Kidney tubule cell (primary cell): ENCODE measurements around the gene PCDHB3.
"Not testable (repeated sequence)": the region's sequence is repeated elsewhere in the genome, so short reads cannot be mapped to it uniquely, and the experiment has no call there.

Experiments
- DNase-seq: peaks from one replicate; pipeline ENCODE4 v3.0.0-alpha.2; 2018; ENCODE audit warnings: low spot score

Gene PCDHB3

DNA sequence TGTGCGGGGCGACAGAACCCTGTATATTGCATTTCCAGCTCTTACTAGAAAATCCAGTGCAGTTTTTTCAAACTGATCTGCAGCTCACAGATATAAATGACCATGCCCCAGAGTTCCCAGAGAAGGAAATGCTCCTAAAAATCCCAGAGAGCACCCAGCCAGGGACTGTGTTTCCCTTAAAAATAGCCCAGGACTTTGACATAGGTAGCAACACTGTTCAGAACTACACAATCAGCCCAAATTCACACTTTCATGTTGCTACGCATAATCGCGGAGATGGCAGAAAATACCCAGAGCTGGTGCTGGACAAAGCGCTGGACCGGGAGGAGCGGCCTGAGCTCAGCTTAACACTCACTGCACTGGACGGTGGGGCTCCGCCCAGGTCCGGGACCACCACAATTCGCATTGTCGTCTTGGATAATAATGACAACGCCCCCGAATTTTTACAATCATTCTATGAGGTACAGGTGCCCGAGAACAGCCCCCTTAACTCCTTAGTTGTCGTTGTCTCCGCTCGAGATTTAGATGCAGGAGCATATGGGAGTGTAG lies 35.5 kb downstream of the PCDHB3 start:
- no peak for DNase-seq

DNA sequence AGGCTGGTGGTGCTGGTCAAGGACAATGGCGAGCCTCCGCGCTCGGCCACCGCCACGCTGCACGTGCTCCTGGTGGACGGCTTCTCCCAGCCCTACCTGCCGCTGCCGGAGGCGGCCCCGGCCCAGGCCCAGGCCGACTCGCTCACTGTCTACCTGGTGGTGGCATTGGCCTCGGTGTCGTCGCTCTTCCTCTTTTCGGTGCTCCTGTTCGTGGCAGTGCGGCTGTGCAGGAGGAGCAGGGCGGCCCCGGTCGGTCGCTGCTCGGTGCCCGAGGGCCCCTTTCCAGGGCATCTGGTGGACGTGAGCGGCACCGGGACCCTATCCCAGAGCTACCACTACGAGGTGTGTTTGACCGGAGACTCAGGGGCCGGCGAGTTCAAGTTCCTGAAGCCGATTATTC lies 37.1 kb downstream of the PCDHB3 start:
- DNase-seq, result not testable (repeated sequence)

DNA sequence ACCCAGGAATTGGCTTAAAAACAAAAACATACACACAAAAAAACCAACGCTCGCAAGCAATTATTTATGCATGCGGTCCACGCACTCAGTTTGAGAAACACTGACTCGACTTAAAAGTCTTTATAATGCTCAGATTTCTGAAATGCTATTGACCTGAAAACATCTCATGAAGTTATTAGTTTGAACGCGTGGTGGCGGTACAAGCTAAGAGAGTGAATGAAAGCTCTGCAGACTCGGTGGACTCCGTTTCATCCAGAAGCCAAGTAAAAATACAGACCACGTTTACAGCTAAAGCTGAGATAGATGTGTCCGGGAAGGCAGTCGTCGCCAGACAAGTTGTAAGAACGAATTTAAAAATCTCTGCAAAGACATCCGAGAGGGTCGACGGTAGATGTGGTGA lies 49.5 kb downstream of the PCDHB3 start, which contains the start of gene PCDHB6:
Gene PCDHB6 (plus strand): TSS at position 246 of the 400 bp plus-strand sequence. CDS start 201 bp downstream, outside the sequence.
- DNase-seq, result peak; percentile 36

DNA sequence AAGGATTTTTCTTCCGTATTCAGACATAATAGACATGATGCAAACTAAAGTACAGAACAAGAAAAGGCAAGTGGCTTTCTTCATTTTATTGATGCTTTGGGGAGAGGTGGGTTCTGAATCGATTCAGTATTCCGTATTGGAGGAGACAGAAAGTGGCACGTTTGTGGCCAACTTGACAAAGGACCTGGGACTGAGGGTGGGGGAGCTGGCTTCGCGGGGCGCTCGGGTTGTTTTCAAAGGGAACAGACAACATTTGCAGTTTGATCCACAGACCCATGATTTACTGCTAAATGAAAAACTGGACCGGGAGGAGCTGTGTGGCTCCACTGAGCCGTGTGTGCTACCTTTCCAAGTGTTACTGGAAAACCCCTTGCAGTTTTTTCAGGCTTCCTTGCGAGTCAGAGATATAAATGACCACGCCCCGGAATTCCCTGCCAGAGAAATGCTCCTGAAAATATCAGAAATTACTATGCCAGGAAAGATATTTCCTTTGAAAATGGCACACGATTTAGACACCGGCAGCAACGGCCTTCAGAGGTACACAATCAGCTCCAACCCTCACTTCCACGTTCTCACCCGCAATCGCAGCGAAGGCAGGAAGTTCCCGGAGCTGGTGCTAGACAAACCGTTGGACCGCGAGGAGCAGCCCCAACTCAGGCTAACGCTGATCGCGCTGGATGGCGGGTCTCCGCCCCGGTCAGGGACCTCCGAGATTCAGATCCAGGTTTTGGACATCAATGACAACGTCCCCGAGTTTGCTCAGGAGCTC lies 50.1 kb downstream of the PCDHB3 start:
- DNase-seq, result no peak

DNA sequence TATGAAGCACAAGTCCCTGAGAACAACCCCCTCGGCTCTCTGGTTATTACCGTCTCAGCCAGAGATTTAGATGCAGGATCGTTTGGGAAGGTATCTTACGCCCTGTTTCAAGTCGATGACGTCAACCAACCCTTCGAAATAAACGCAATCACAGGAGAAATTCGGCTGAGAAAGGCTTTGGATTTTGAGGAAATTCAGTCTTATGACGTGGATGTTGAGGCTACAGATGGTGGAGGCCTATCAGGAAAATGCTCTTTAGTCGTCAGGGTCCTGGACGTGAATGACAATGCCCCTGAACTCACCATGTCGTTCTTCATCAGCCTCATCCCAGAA lies 50.7 kb downstream of the PCDHB3 start:
- DNase-seq, result no peak

DNA sequence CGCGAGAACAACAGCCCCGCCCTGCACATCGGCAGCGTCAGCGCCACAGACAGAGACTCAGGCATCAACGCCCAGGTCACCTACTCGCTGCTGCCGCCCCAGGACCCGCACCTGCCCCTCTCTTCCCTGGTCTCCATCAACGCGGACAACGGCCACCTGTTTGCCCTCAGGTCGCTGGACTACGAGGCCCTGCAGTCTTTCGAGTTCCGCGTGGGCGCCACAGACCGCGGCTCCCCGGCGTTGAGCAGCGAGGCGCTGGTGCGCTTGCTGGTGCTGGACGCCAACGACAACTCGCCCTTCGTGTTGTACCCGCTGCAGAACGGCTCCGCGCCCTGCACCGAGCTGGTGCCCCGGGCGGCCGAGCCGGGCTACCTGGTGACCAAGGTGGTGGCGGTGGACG lies 51.4 kb downstream of the PCDHB3 start:
- DNase-seq, result not testable (repeated sequence)

DNA sequence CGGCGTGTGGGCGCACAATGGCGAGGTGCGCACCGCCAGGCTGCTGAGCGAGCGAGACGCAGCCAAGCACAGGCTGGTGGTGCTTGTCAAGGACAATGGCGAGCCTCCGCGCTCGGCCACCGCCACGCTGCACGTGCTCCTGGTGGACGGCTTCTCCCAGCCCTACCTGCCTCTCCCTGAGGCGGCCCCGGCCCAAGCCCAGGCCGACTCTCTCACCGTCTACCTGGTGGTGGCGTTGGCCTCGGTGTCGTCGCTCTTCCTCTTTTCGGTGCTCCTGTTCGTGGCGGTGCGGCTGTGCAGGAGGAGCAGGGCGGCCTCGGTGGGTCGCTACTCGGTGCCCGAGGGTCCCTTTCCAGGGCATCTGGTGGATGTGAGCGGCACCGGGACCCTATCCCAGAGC lies 51.8 kb downstream of the PCDHB3 start:
- DNase-seq, result not testable (repeated sequence)
